ENCODE results near the gene ANKMY2.

ANKMY2 gene

DNA sequence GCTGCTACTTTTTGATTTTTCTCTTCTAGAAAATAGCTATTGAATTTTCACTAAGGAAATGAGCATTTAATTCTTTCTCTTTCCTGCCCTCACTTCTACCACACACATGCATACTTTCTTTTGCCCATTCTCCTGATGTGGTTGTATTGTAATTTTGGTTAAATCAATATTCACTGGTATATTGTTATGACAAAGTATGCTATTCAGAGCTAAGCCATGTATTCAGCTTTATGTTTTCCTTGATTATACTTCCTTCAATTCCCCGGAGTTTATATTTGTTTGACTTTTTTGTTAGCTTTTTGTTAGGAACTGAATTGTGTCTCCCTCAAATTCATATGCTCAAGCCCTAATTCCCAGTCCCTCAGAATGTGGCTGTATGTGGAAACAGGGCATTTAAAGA lies 94.9 kb downstream of the ANKMY2 start:
- H3K4me3 ChIP-seq (ENCODE audit: low read length) = no peak overlapping the region
- DNase-seq (ENCODE audit: low read depth, low spot score) = no peak

Measured in Jurkat, Clone E6-1 (cell line).